Neural cell (in vitro differentiated cells): ENCODE measurements around the gene SIGLEC9. TPM values are rescaled to one million over a fixed set of nuclear protein-coding genes. Genes with fewer than 3 reads are reported as not detected.

Source experiments
- H2AFZ ChIP-seq: fragments of 200-600, 300-800 bp; sonication (generic), shearing (Covaris generic); 2 replicates; pipeline ENCODE4 v1.6.0; 2014; ENCODE audit warnings: low read depth, mild to moderate bottlenecking, antibody characterized with exemption, low read length, moderate library complexity
- H3F3A ChIP-seq: fragments of 200-600 bp; shearing (Covaris generic); 2 replicates; pipeline ENCODE4 v1.6.1; 2016; ENCODE audit warnings: mild to moderate bottlenecking, moderate library complexity, mixed read lengths, antibody characterized with exemption, low read length; ENCODE audit not compliant: insufficient read depth, poor library complexity, severe bottlenecking
- H3K27ac ChIP-seq: fragments of 200-600, 300-800 bp; sonication (generic), shearing (Covaris generic); 2 replicates; pipeline ENCODE4 v1.5.1; 2014; ENCODE audit warnings: mild to moderate bottlenecking, low read length, moderate library complexity
- H3K27me3 ChIP-seq: fragments of 300-800, 200-600 bp; sonication (generic), shearing (Covaris generic); 2 replicates; pipeline ENCODE4 v1.6.0; 2014; ENCODE audit warnings: mild to moderate bottlenecking, low read depth, low read length, moderate library complexity; ENCODE audit not compliant: insufficient read depth
- H3K36me3 ChIP-seq: fragments of 300-800, 200-600 bp; sonication (generic), shearing (Covaris generic); 2 replicates; pipeline ENCODE4 v1.5.1; 2014; ENCODE audit warnings: mild to moderate bottlenecking, antibody characterized with exemption, low read length, moderate library complexity; ENCODE audit not compliant: insufficient read depth
- H3K4me2 ChIP-seq: fragments of 300-800, 200-600 bp; sonication (generic), shearing (Covaris generic); 2 replicates; pipeline ENCODE4 v1.6.0; 2014; ENCODE audit warnings: mild to moderate bottlenecking, low read length
- H3K4me3 ChIP-seq: fragments of 300-800, 200-600 bp; sonication (generic), shearing (Covaris generic); 2 replicates; pipeline ENCODE4 v1.5.1; 2014; ENCODE audit warnings: mild to moderate bottlenecking, low read length, moderate library complexity
- H3K79me2 ChIP-seq: fragments of 200-600 bp; shearing (Covaris generic); replicated peaks from 2 replicates; pipeline ENCODE4 v1.6.0; 2014; ENCODE audit warnings: mild to moderate bottlenecking, low read length, moderate library complexity; ENCODE audit not compliant: insufficient read depth
- H3K9ac ChIP-seq: fragments of 300-800, 200-600 bp; sonication (generic), shearing (Covaris generic); 2 replicates; pipeline ENCODE4 v1.6.1; 2016; ENCODE audit warnings: mild to moderate bottlenecking, low read length, mixed read lengths
- H3K9me2 ChIP-seq: fragments of 200-600 bp; shearing (Covaris generic); 2 replicates; pipeline ENCODE4 v1.6.1; 2016; ENCODE audit warnings: mild to moderate bottlenecking, low read length, mixed read lengths; ENCODE audit not compliant: insufficient read depth
- H3K9me3 ChIP-seq: fragments of 200-600, 300-800 bp; sonication (generic), shearing (Covaris generic); 2 replicates; pipeline ENCODE4 v1.6.1; 2016; ENCODE audit warnings: mild to moderate bottlenecking, mixed run types, low read length, moderate library complexity, mixed read lengths
- H4K20me1 ChIP-seq: fragments of 200-600 bp; shearing (Covaris generic); 2 replicates; pipeline ENCODE4 v1.6.1; 2016; ENCODE audit warnings: mild to moderate bottlenecking, mixed run types; ENCODE audit not compliant: insufficient read depth
- EP300 ChIP-seq: fragments of 450-650 bp; conservative IDR thresholded peaks from 2 replicates; pipeline ENCODE4 v1.6.1; 2014; ENCODE audit warnings: antibody characterized with exemption, mild to moderate bottlenecking, moderate library complexity; ENCODE audit not compliant: poor library complexity, severe bottlenecking
- EZH2 ChIP-seq: fragments of 200-600, 300-800 bp; shearing (Covaris generic), sonication (generic); IDR thresholded peaks from 2 replicates; pipeline ENCODE4 v1.6.1; 2014; ENCODE audit warnings: antibody characterized with exemption, low read length, borderline replicate concordance, mild to moderate bottlenecking; ENCODE audit not compliant: insufficient read depth, poor library complexity, severe bottlenecking
- MXI1 ChIP-seq: fragments of 450-650 bp; conservative IDR thresholded peaks from 2 replicates; pipeline ENCODE4 v1.6.1; 2014; ENCODE audit warnings: antibody characterized with exemption, mild to moderate bottlenecking; ENCODE audit not compliant: poor library complexity, severe bottlenecking
- POLR2AphosphoS5 ChIP-seq: IDR thresholded peaks from 2 replicates; pipeline ENCODE4 v1.6.1; 2012
- RAD21 ChIP-seq: fragments of 450-650 bp; conservative IDR thresholded peaks from 2 replicates; pipeline ENCODE4 v1.6.1; 2014; ENCODE audit warnings: antibody characterized with exemption, mild to moderate bottlenecking, moderate library complexity
- SMC3 ChIP-seq: fragments of 450-650 bp; conservative IDR thresholded peaks from 2 replicates; pipeline ENCODE4 v1.6.1; 2014; ENCODE audit warnings: antibody characterized with exemption, mild to moderate bottlenecking, moderate library complexity; ENCODE audit not compliant: poor library complexity
- TAF1 ChIP-seq: IDR thresholded peaks from 2 replicates; pipeline ENCODE4 v1.6.1; 2012; ENCODE audit warnings: low read depth
- polyA plus RNA-seq: library from polyadenylated mRNA; depleted of rRNA; stranded (reverse); fragments of >200 nt; gene quantifications from 2 replicates; pipeline ENCODE4 v1.2.3, GENCODE V29; 2014
- TF ChIP-seq, protein P1 (sequence below): fragments of 450-650 bp; IDR thresholded peaks from 2 replicates; pipeline ENCODE4 v1.5.1; 2014; ENCODE audit warnings: antibody characterized with exemption, mild to moderate bottlenecking, moderate library complexity; ENCODE audit not compliant: poor library complexity, severe bottlenecking
- TF ChIP-seq, protein P2 (sequence below): IDR thresholded peaks from 2 replicates; pipeline ENCODE4 v1.6.1; 2012; ENCODE audit warnings: borderline replicate concordance

The SIGLEC9 gene
- polyA plus RNA-seq, 1 donor from 2014 or later: not detected

DNA sequence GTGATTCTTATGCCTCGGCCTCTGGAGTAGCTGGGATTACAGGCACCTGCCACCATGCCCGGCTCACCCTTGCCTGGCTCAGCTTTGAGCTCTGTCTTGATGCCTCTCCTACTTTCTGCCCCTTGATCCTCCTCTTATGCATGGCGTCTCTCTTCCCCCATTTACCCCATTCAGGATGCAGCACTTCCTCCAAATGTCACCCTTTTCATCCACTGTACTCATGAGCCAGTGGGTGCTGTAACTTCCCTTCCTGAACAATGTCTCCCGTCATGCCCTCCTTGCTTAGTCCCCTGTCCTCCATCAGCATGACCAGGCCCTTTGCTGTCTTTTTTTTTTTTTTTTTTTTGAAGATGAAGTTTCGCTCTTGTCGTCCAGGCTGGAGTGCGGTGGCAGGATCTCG, 3.4 kb upstream of the SIGLEC9 start:
- Histone ChIP-seq H2AFZ (no peak overlapping the region), H3K27me3 (no peaks in the 10 kb centered on the region), H3K9me2 (no peaks in the 10 kb centered on the region), H3K9me3 (no peaks in the 10 kb centered on the region), H3K4me3 (no peak overlapping the region), H3K9ac (no peak overlapping the region), H3K27ac (no peak overlapping the region), H3K79me2 (no peaks in the 10 kb centered on the region), H3F3A (no peaks in the 10 kb centered on the region), H4K20me1 (no peaks in the 10 kb centered on the region), H3K4me2 (no peak overlapping the region), H3K36me3 (no peaks in the 10 kb centered on the region)
- no peak for TF ChIP-seq EZH2
- TF ChIP-seq, protein P1, sequence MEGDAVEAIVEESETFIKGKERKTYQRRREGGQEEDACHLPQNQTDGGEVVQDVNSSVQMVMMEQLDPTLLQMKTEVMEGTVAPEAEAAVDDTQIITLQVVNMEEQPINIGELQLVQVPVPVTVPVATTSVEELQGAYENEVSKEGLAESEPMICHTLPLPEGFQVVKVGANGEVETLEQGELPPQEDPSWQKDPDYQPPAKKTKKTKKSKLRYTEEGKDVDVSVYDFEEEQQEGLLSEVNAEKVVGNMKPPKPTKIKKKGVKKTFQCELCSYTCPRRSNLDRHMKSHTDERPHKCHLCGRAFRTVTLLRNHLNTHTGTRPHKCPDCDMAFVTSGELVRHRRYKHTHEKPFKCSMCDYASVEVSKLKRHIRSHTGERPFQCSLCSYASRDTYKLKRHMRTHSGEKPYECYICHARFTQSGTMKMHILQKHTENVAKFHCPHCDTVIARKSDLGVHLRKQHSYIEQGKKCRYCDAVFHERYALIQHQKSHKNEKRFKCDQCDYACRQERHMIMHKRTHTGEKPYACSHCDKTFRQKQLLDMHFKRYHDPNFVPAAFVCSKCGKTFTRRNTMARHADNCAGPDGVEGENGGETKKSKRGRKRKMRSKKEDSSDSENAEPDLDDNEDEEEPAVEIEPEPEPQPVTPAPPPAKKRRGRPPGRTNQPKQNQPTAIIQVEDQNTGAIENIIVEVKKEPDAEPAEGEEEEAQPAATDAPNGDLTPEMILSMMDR: no peak

DNA sequence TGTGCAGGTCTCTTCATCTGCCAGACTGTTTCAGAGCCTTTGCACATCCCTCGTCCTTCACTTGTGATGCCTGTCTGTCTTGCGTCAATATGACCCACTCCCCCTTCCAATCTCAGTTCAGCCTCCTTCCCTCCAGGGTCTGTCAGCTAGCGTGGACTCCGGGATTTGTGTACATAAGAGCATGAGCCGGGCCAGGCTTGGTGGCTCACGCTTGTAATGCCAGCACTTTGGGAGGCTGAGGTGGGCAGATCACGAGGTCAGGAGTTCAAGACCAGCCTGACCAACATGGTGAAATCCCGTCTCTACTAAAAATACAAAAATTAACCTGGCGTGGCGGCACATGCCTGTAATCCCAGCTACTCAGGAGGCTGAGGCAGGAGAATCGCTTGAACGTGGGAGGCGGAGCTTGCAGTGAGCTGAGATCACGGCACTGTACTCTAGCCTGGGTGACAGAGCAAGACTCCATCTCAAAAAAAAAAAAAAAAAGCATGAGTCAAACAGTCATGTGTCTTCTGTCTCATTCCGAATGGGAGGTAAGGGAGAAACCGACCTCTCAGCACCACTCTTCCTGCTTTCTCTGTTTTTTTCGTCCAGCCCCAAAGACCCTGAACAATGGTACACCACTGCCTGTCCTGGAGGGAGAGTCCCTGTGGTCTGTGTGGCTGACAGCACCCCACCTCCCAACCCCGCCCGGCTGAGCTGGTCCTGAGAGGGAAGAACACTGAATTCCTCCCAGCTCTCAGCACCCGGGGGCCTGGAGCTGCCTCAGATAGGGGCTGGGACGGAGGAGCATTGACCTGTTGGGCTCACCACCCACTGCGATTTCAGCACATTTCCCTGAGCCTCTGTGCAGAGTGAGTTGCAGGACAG, 2.4 kb upstream of the SIGLEC9 start:
- Histone ChIP-seq H2AFZ (no peak overlapping the region), H3K27ac (no peak overlapping the region), H3F3A (no peaks in the 10 kb centered on the region), H3K9ac (no peak overlapping the region), H3K4me3 (no peak overlapping the region), H3K4me2 (no peak overlapping the region), H3K36me3 (no peaks in the 10 kb centered on the region), H3K9me2 (no peaks in the 10 kb centered on the region), H3K27me3 (no peaks in the 10 kb centered on the region), H4K20me1 (no peaks in the 10 kb centered on the region), H3K9me3 (no peaks in the 10 kb centered on the region), H3K79me2 (no peaks in the 10 kb centered on the region)
- TF ChIP-seq POLR2AphosphoS5 (no peak), MXI1 (no peak), EZH2 (no peak), SMC3 (no peak), TAF1 (no peak), EP300 (no peak), RAD21 (no peak)
- TF ChIP-seq, protein P1: no peak
- TF ChIP-seq, protein P2, sequence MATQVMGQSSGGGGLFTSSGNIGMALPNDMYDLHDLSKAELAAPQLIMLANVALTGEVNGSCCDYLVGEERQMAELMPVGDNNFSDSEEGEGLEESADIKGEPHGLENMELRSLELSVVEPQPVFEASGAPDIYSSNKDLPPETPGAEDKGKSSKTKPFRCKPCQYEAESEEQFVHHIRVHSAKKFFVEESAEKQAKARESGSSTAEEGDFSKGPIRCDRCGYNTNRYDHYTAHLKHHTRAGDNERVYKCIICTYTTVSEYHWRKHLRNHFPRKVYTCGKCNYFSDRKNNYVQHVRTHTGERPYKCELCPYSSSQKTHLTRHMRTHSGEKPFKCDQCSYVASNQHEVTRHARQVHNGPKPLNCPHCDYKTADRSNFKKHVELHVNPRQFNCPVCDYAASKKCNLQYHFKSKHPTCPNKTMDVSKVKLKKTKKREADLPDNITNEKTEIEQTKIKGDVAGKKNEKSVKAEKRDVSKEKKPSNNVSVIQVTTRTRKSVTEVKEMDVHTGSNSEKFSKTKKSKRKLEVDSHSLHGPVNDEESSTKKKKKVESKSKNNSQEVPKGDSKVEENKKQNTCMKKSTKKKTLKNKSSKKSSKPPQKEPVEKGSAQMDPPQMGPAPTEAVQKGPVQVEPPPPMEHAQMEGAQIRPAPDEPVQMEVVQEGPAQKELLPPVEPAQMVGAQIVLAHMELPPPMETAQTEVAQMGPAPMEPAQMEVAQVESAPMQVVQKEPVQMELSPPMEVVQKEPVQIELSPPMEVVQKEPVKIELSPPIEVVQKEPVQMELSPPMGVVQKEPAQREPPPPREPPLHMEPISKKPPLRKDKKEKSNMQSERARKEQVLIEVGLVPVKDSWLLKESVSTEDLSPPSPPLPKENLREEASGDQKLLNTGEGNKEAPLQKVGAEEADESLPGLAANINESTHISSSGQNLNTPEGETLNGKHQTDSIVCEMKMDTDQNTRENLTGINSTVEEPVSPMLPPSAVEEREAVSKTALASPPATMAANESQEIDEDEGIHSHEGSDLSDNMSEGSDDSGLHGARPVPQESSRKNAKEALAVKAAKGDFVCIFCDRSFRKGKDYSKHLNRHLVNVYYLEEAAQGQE: no peak
